ENCODE results near the gene PIGH.

Gene PIGH

DNA sequence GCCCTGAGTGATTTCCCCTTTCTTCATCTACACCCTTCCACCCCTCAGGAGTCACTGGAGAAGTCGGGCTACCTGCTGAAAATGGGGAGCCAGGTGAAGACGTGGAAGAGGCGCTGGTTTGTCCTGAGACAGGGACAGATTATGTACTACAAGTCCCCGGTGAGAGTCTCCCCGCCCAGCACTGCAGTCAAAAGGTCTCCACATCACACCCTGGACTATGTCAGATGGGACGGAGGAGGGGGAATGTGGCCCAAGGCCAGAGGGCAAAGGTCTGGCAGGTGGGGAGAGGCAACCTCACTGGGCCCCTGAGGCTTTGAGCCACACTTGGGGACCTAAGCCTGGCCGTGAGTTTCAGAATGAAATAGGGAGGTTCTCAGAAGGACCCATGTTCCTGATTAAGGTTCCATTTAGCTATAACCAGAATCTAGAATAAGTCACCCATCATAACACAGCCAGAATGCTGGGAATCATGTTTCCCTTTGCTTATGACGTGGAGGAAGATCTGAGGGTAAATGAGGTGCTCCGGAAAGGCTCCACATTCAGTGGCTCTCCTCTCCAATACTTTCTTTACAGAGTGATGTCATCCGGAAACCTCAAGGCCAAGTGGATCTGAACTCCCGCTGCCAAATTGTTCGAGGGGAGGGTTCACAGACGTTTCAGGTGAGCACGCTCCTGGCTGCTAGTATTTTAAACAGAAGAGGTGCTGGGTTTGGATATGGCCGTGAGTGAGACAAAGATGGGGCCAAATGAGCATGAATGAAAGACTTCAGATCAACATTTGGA lies 26.6 kb downstream of the PIGH start:
- DNase-seq, result no peak

DNA sequence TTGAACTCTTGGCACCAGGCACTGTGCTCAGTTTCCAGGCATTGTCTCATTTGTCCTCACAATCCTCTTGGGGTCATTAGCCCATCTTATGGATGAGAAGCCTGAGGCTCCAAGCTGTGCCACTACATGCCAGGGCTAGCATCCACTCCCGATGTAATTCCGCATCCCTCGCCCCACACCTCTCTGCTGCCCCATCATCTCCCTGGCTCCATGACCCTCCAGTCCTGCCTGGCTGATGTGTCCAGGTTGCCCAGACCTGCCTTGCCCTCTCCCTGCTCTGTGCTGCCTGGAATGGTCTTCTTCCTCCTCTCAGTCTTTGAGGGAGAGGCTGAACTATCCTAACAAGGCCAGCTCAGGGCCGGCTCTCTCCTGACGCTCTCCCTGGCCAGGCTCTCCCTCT lies 27.5 kb downstream of the PIGH start:
- no peak for DNase-seq

- no peak for DNase-seq
These were observed 28.1 kb downstream of the PIGH start for GRCh38 chr14:67571991-67572323.

DNA sequence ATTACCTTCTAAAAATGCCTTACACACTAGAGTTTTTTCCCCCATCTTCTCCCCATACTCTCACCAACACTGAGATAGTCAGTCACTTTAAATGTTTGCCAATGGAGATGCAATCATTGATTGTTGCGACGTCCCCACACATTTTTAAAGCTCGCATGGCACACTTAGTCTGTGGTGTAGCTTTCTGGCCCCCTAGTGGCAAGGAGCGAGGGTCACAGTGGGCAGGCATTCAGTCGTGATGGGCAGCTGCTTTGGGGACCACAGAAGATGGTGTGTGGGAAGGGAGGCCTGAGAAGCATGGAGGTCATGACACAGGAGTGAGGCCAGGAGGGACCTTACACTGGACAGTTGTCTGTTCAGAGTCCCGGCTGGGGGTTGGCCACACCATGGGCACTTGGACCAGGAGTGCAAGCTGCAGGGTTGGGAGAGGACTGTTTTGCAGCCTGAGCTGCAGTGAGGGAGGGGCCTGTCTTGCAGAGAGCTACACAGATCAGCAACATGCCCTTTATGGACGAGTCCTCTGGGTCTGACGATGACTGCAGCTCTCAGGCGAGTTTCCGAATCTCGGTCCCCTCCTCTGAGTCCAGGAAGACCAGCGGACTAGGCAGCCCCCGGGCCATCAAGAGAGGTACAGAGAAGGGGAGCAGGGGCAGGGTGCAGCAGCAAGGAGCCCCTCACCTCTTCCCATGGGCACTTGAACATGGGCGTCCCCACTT lies 28.6 kb downstream of the PIGH start:
- no peak for DNase-seq

DNA sequence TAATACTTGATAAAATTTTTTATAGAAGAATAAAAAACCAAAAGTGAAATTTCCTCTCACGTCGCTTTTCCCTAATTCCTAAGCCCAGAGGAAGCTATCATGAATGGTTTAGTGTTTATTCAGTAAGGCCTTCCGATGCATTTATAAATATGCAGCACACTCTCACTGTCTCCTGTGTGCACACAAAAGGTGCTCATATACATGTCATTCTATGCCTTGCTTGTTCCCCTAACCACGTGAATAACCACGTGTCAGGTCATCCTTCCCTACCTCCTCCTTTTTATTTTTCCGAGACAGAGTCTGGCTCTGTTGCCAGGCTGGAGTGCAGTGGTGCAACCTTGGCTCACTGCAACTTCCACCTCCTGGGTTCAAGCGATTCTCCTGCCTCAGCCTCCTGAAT lies 29.6 kb downstream of the PIGH start:
- DNase-seq, result no peak

GRCh38 chr14:67569651-67570290 lies 30.3 kb downstream of the PIGH start:
- DNase-seq, result no peak

GRCh38 chr14:67569011-67569650 lies 30.9 kb downstream of the PIGH start:
- no peak for DNase-seq

- no peak for DNase-seq
These were observed 32.4 kb downstream of the PIGH start for GRCh38 chr14:67567654-67568053.

DNA sequence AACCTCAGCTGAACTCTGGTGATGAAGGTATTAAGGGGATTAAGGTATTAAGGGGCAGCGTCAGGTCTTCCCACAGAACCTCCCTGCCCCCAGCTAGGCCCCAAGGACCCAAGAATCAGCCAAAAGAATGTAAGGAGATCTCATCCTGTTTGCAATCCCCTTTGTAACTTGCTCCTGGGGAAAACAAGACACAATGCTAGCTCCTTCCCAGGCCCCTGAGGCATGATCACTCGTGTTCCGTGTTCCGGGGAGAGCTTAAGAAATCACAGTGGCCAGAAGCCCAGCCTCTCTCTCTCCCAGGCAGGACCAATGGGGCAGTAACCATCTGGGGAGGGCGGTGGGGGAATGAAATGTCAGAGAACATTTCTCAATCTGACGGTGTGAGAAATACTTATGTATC lies 33.2 kb downstream of the PIGH start:
- no peak for DNase-seq

DNA sequence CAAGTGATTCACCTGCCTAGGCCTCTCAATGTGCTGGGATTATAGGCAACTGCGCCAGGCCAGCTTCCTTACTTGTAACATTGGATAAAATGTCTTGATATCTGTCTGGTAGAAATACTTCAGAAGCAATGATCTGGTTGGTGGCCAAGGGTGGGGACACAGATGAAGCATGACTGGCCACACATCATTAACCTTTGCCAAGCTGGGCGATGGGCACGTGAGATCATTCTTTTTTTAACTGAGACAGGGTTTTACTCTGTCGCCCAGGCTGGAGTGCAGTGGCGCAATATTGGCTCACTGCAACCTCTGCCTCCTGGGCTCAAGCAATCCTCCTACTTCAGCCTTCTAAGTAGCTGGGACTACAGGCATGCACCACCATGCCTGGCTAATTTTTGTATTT lies 35.8 kb downstream of the PIGH start:
- no peak for DNase-seq

DNA sequence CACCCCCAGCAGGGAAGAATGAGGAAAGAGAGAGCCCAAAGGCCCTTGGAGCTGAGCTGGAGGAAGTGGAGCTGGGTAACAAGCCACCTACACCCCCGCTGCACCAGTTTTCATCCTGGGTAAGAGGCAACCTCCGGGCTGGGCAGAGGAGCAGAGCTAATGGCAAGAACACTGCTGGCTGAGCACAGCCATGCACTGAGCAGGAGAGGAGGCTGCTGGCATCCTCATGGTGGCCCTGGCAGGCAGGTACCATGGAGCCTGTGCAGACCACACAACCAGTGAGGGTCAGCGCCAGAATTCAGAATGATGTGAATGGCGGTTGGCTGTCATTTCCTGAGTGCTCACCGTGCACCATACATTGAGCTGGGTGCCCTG lies 37.3 kb downstream of the PIGH start:
- DNase-seq, result no peak

DNA sequence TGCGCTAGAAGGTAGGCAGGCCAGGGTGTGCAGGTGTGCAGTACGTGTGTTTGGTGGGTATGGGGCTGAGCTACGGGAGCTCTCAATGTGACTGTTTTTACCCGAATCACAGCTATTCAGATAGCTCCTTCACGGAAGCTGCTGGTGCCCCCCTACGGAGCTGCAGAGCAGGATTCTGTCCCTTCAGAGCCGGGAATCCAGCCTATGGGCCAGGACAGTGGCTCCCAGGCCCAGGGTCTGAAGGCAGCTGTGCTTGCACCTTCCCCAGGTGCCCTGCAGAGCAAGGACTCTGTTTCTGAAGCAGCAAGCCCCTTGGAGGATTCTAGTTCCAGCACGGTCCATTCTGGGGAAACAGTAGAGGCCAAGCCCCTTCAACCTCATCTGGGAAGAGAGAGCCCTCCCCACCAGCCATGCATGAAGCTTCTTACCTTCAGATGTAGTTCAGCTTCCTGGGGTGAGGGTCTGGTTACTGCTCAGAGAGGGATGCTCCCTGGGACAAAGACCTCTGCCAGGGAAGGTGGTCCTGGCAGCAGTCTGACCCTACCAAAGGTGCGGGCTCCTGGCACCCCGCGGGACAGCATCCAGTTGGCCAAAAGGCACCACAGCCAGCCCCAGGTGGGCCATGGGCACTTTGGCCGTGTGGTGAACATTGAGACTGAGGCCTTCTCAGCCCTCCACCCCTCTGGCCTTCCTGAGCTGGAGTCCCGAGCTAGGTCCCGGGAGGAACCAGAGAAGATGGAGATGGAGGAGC lies 37.9 kb downstream of the PIGH start:
- DNase-seq, result no peak

GRCh38 chr14:67559639-67560038 lies 40.4 kb downstream of the PIGH start:
- no peak for DNase-seq

- DNase-seq, result no peak
These were observed 42.4 kb downstream of the PIGH start for GRCh38 chr14:67557656-67558055.

GRCh38 chr14:67557118-67557517 lies 43.0 kb downstream of the PIGH start:
- DNase-seq, result no peak

GRCh38 chr14:67556671-67557070 lies 43.4 kb downstream of the PIGH start:
- no peak for DNase-seq

GRCh38 chr14:67555518-67556090 lies 44.5 kb downstream of the PIGH start:
- no peak for DNase-seq

- no peak for DNase-seq
These were observed 45.7 kb downstream of the PIGH start for GRCh38 chr14:67554341-67554740.

GRCh38 chr14:67553547-67553946 lies 46.5 kb downstream of the PIGH start:
- no peak for DNase-seq

- DNase-seq, result no peak
These were observed 48.1 kb downstream of the PIGH start for GRCh38 chr14:67551940-67552339.

GRCh38 chr14:67551123-67551522 lies 48.9 kb downstream of the PIGH start:
- no peak for DNase-seq

- no peak for DNase-seq
These were observed 50.3 kb downstream of the PIGH start for GRCh38 chr14:67549734-67550133.
